Measurements from ENCODE around the gene PCSK2.

Gene PCSK2

DNA sequence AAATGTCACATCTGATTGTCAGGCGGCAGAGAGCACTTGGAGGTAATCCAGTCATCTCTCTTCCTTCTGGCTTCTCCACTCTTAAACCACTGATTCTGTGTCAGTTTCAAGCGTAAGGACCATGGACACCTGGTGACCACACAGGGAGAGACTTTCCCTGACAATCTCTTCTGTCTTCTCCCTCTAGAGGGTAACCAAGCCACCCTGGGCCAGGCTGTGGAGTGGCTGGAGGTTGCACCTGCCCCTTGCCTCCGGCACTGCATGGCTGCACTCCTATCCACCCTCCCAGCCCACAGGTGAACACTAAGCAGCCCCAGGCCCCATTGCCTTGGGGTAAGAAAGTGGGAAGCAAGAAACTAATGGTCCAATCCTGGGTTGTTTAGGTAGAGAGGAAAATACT lies 225.6 kb downstream of the PCSK2 start:
- DNase-seq, result no peak

DNA sequence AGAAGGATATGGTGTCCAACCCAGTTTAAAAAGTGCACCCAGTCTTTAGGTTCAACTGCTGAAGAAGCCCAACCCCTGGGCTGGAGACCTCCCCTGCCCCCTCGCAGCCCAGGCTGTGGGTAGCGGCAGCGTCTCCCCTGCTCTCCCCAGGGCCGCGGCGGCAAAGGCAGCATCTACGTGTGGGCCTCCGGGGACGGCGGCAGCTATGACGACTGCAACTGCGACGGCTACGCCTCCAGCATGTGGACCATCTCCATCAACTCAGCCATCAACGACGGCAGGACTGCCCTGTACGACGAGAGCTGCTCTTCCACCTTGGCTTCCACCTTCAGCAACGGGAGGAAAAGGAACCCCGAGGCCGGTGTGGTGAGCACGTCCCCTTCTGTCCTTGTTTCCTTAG lies 226.8 kb downstream of the PCSK2 start:
- DNase-seq, result no peak

DNA sequence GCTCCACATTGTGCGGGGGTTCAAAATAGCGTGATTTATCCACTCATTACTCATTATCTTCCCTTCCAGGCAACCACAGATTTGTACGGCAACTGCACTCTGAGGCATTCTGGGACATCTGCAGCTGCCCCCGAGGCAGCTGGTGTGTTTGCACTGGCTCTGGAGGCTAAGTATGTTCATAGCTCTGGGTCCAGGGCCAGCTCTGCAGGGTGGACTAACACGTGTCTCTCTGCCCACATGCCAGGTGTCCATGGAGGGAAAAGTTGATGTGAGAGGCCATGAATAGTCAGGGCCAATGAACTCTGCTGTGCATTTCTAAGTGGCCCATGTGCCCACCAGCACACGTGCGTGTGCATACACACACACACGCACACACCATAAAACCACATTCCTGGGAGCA lies 229.4 kb downstream of the PCSK2 start:
- DNase-seq, result no peak

DNA sequence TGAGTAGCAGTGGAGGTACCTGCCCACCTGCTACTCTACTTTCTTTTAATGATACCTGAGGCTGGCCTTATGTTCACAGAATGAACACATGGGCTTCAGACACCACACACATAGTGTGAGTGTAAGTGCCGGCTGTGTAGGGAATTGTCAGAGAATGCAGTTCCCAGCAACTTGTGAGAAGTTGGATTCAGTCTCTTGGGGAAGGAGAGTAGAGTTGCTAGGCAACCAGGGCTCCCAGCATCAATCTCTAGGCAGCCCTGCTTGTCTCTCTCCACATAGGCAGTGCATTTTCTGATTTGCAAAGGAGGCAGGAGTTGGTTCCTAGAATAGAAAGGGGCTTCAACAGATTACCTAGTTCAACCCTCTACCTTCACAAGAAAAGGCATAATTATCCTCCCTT lies 230.2 kb downstream of the PCSK2 start:
- no peak for DNase-seq

DNA sequence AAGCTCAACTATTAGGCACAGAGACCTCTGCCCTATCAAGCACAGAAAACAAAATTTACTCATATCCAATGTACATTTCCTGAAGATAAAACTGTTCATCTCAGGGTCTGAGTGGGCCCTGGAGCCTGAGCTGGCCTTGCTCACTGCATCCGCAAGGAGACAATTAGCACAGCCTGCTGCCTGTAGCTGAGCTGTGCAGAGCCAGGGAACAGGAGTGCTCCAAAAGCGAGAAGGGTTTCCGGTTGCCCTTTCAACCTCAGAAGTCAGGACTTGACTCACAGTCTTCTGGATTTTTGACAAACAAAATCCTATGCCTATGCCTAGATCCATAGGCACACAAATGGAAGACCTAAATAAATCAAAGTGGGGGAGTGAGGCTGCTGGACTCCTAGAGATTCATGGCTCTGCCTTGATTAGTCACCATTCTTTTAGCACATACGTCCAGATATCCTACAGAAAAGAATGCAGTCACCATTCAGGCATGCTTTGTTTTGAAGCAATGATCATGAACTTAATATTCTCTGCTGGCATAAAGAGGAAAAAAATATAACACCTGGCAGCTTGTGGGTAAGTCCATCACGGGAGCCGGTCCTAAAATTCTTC lies 230.8 kb downstream of the PCSK2 start:
- no peak for DNase-seq

DNA sequence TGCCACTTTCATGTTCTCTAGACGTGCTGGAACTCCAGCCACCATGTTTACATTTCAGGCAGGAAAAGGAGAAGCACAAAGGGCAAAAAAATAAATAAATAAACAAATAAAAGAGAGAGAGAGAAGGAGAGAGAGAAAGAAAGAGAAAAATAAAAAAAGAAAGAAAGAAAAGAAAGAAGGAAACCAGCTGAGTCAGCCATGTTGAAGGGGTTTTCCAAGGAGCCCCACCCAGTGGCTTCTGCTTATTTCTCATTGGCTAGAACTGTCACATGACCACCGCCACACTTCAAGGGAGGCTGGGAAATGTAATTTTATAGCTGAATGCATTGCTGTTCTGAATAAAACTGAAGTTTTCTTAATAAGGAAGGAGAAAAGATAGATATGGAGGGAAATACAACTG lies 233.3 kb downstream of the PCSK2 start:
- no peak for DNase-seq

DNA sequence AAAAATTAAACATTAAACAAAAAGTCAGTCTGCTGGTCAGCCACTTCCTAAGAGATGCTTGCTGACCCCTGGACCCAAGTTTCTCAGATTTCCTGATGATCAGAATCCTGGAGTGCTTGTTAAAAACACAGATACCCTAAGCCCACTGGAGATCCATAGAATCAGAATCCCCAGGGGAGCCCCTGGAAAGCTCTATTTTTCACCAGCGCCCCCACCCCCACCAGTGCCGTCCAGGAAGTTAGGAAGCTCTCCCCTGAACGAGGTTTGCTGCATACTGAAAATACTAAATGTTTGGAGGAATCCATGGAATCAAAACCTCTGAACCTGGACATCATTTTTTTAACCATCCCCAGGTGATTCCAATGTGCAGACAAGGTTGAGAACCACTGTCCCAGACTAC lies 235.1 kb downstream of the PCSK2 start:
- no peak for DNase-seq

DNA sequence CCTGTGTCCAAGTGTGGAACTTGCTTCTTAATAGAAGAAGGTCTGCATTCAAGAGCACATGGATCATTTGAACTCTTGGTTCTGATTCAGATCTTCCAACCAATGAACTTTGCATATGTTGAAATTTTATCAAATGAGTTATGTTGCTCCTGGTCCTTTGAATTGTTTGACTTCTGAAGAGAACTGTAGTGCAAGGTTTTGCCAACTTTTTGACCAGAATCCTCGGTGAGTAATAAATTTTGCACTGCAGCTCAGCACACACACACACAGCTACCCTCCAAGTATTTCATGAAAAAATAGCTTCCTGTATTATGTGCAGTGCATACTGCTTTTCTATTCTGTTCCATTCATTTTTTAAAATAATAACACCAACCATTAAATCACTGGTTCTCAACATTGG lies 236.9 kb downstream of the PCSK2 start:
- no peak for DNase-seq

DNA sequence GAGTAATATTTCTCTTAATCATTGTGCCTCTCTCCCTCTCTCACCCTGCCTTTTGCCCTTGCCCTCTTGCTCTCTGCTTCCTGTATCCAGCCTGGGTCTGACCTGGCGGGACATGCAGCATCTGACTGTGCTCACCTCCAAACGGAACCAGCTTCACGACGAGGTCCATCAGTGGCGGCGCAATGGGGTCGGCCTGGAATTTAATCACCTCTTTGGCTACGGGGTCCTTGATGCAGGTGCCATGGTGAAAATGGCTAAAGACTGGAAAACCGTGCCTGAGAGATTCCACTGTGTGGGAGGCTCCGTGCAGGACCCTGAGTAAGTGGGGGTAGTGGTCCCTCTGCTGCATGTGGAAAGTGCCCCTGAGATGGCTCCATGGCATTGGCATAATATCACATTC lies 238.4 kb downstream of the PCSK2 start:
- no peak for DNase-seq

DNA sequence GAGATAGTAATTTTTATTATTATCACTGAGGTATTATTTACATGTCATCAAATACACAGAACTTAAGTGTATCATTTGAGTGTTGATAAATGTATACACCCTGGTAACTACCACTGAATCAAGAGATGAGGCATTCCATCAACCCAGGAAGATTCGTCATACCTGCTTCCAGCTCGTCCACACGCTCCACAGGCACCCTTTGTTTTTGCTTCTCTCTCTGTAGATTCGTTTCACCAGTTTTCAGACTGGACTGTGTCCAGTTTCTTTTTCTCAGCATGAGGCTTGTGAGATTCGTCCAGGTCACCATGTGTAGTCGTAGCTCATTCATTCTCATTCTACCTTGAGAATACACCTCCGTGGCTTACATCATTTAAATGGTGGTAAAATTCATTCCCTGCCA lies 239.8 kb downstream of the PCSK2 start:
- no peak for DNase-seq

DNA sequence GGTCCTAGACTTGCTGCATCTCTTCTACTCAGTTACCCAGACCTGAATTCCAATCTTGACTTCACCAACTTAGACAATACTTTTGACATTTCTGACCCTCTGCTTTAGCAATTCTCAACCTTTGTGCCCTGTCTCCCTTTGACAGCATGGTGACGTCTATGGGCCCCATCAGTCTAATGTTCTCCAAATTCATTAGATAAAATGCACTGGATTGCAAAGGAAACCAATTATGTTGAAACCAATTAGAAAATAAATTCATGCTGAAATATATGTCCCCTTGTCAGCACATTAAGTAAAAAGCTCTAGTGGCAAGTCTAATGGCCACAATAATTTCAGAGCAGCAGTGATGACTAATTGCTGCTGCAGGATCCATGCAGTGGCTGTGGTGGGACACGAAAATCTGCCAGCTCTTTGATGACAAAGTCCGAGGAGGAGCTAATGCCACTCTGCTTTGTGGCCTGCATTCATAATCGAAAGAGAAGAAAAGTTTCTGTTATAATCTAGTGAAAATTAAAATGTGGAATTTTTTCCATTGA lies 240.3 kb downstream of the PCSK2 start:
- no peak for DNase-seq

DNA sequence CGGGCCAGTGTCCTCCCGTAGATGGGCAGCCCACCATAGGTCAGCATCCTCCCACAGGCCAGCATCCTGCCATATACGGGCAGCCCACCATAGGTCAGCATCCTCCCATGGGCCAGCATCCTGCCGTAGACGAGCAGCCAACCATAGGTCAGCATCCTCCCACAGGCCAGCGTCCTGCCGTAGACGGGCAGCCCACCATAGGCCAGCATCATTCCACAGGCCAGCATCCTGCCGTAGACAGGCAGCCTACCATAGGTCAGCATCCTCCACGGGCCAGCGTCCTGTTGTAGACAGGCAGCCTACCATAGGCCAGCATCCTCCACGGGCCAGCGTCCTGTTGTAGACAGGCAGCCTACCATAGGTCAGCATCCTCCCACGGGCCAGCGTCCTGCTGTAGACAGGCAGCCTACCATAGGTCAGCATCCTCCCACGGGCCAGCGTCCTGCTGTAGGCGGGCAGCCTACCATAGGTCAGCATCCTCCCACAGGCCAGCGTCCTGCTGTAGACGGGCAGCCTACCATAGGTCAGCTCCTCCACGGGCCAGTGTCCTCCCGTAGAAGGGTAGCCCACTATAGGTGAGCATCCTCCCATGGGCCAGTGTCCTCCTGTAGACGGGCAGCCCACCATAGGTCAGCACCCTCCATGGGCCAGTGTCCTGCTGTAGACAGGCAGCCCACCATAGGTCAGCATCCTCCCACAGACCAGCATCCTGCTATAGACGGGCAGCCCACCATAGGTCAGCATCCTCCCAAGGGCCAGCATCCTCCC lies 241.4 kb downstream of the PCSK2 start:
- DNase-seq, result no peak

DNA sequence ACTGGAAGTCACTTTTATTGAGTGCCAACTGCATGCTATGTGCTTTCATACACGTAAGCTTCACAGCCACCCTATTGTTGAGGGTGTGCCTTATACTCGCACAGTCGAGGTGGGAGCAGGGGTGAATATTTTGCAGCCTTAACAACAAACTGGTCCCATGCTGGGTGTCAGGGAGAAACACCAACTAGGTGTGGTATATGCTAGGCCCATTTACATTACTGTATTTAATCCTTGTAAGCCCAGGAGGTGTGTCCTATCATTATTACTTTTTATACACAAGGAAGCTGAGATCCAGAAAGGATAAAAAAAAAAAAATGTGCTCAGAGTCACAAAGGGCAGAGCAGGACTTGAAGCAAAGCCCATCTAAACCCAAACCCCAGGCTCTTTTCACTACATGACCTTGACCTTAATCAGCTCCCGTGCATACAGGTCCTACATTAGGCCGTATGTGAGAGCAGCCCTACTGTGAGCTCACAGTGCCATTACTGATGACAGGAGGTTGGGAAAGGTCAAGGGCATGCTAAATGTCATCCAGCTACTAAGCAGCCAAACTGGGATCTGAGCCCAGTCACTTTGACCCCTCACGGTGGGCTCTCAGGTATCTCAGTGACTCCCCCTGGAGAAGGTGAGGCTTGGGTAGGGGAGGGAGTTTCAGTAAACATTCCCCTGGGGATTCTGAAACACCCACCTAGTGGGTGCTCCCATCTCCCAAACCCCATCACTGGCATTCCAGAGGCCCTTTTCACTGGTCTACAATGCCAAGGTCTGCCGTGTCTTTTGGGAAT lies 242.6 kb downstream of the PCSK2 start:
- DNase-seq, result no peak

DNA sequence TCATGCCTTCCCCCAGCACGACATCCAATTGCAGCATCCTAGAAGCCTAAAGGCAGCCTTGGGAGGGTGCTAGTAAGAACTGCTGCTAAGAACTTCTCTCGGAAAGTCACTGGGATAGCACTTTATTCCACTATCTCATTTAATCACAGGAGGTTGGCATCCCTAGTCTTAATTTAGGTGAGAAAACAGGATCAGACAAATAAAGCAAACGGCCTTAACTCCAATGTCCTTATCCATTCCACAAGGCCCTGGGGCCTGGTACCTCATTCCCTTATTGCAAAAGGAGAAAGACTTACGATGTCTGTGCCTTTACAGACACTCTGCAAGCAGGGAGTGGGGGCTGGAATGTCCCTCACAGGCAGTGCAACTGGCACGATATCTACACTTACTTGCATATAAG lies 243.7 kb downstream of the PCSK2 start:
- no peak for DNase-seq

DNA sequence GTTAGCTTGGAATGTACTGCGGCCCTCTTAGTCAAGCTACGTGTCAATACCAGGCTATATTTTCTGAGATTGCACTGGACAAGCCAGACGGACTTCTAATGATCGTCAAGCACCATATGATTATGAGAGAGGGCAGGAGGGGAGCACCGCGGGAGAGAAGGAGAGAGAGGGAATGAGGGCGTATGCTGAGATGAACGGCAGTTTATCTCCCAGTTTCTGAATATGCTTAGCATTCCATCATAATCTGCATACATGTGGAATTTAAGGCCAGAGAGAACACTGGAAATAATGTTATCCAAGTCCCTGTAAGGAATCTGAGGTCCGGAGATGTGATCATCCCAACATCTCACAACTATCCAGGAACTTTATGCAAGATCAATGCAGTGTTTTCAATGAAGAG lies 244.1 kb downstream of the PCSK2 start:
- DNase-seq, result no peak

DNA sequence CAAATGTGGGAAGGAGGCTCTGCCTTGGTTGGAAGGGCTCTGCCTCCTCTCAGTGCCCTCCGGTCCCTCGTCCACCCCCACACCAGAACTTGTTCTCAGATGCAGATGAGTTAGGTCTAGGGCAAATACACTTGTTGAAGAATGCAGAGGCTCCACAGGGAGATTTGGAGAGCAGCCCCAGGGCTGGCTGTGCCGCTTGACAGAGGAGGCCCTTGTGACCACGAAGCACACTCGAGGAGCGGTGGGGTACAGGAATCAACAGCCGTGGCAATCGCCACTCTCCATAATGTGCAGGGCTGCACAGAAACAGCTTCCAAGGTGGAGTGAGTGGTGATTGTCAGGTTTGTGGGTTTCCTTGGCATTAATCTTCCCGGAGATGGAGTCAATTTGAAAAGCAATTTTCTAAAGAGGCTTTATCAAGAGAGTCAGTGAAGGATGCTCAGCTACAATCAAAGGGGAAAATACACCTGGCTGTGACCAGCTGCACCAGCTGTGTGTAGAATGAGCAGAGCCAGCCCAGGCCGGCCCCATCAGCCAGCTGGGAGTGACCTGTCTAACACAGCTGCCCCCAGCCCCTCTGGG lies 244.9 kb downstream of the PCSK2 start:
- DNase-seq, result no peak

DNA sequence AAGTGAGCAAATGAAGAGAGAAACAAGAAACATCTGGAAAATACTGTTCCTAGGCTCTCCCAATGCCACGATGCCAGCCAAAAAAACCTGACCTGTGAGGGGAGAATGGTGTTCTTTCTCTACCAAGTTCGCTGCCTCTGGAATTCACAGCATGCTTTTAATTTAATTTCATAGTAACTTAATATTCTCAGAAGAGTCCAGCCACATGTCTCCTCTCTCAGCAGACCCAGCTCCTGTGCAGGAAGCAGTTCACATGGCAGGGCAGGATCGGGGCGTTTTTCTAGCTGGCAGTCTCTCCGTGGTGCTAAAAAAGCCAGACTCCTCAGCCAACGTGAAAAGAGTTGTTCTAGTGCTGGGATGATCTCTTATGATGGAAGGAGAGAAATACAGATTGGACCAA lies 246.8 kb downstream of the PCSK2 start:
- DNase-seq, result no peak

DNA sequence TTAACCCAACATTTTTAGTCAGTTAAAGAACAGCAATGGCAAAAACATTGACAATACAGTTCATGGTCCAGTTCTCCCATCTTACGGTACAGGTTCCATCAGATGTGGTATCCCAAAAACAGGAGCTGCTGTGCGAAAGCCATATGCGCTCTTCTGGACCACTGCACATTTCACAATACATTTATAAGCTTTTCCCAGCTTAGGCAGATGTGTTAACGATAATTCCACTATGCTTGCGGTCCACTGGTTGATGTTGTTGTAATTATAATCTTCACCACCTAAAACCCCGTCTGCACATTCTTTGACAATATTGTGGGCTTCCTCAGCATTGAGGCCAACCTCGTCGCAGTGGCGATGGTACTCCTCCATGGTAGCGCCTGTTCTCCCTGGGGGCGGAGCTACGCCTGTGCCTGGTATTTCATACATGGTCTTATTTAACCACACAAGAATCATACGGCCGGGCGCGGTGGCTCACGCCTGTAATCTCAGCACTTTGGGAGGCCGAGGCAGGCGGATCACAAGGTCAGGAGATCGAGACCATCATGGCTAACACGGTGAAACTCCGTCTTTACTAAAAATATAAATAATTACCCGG lies 252.3 kb downstream of the PCSK2 start:
- DNase-seq, result no peak

DNA sequence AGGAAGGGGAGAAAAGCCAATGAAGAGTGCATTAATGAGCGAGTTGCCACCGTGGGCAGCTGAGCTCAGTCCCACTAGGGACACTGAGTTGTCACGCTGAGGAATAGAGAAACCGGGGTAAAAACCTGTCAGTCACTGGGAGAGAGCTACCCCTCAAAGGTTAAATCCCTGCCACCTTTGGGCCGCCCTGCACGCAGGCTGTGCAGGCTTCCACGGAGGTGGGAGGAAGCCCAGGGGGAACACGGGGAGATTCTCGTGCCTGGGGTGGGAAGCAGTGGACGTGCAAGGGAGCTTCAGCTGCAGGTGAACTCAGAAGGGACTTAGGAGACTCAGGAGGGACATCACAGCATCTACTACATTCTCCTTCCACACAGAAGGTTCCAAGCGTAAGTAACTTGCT lies 253.9 kb downstream of the PCSK2 start:
- no peak for DNase-seq

DNA sequence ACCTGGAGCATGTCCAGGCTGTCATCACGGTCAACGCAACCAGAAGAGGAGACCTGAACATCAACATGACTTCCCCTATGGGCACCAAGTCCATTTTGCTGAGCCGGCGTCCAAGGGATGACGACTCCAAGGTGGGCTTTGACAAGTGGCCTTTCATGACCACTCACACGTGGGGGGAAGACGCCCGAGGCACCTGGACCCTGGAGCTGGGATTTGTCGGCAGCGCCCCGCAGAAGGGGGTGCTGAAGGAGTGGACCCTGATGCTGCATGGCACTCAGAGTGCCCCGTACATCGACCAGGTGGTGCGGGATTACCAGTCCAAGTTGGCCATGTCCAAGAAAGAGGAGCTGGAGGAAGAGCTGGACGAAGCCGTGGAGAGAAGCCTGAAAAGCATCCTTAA lies 254.8 kb downstream of the PCSK2 start:
- no peak for DNase-seq

DNA sequence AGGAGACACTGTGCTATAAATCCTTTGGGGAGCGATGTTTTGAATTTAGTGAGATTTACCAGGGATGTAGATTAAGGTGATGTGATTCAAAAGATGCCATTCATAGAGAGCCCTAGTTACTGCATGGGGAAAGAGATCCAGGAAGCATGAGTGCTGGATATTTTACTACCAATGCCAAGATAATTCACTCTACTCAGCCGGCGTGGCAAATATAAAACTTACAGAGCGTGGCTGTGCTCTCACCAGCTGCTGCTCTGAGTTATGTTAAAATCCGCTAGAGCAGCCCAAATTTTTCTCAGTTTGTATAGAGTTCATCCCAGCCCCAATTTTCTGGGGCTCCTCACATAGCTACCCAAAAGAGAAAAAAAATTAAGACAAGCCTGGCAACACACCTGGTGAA lies 255.7 kb downstream of the PCSK2 start:
- DNase-seq, result no peak

DNA sequence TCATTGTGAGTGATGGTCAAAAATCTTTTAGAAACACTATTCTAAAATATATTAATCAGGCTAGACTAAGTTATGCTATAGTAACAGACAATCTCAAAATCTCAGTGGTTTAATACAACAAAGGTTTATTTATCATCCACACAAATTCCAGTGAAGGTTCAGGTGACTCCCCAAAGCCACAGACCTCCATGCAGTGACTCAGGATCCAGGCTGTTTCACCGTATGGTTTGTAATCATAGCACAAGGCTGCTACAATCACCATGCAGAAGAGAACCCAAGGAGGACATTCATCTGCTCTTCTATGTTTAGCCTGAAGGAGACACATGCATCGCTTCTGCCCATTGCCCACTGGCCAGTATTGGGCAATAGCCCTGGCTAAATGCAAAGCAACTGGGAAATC lies 258.2 kb downstream of the PCSK2 start:
- DNase-seq, result no peak

DNA sequence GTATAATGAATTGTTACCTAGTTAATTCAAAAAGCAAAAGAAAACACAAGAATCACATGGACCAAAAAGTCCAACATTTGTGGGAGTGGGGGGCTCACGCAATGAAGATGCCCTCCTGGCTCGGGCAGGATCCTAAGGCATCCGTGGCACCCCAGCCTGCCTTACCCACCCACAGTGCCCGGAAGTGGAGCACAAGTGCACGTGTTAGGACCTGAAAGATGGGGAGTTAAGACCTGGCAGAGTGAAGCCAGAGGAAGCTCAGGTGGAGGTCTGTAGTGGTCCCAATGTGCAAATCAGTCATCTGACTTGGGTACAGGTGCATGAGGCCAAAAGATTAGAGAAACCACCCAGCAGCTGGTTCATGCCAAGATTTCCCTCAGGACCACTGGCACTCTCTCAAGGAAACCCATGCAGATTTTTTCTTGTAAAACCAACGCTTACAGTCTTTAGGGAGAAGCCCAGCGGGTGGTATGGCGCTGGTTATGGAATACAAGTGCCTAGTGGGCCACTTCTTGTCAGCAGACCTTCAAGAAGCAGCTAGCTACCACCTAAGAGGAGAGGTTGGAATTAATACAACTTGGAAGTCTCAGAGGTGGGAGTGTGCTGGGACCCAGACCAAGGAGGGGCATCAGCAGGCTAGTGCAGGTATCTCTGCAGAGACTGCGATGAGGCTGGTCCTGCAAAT lies 262.2 kb downstream of the PCSK2 start:
- DNase-seq, result no peak

Data from stimulated activated CD4-positive, alpha-beta T cell treated with anti-CD3 and anti-CD28 coated beads, Interleukin-1b, Interleukin-23, amount 100 ng/mL, for 48 hours (primary cell).